Measurements from ENCODE around the gene SDK2.

DNA sequence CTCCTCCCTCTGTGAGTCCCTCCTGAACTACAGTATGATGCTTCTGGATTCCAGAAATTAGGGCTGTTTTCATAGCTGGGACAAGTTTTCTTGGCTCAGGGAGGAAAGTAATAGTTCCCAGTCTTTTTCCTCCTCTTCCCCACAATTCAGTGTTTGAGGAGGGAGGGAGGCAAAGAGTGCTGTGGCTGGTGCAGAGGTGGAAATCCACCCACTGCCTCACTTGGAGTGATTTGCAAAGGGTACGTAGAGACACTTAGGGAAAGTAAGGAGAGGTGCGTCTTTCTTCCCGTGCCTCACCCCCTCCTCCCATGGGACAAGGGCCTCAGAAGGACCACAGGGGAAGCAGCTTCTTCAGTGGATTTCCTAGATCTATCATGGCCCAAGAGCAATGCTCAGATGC is 21.9 kb downstream of the SDK2 start:
- TF ChIP-seq, protein P1, sequence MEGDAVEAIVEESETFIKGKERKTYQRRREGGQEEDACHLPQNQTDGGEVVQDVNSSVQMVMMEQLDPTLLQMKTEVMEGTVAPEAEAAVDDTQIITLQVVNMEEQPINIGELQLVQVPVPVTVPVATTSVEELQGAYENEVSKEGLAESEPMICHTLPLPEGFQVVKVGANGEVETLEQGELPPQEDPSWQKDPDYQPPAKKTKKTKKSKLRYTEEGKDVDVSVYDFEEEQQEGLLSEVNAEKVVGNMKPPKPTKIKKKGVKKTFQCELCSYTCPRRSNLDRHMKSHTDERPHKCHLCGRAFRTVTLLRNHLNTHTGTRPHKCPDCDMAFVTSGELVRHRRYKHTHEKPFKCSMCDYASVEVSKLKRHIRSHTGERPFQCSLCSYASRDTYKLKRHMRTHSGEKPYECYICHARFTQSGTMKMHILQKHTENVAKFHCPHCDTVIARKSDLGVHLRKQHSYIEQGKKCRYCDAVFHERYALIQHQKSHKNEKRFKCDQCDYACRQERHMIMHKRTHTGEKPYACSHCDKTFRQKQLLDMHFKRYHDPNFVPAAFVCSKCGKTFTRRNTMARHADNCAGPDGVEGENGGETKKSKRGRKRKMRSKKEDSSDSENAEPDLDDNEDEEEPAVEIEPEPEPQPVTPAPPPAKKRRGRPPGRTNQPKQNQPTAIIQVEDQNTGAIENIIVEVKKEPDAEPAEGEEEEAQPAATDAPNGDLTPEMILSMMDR (IDR thresholded peaks at IDR 0.05; ENCODE audit: low read length): no peak
- no peak for TF ChIP-seq EZH2phosphoT487 (IDR thresholded peaks at IDR 0.05; ENCODE audit: low read length)

All from MM.1S (cell line).